SK-N-SH treated with all-trans-retinoic acid at 6 μM for 48 hours (cell line): ENCODE results near the gene CEACAM16.

ENCODE experiments used
- ARNTL ChIP-seq: fragments of 450-650 bp; formaldehyde crosslinking; IDR thresholded peaks from 2 replicates; pipeline ENCODE4 v1.5.0; 2020; ENCODE audit warnings: low read depth, mild to moderate bottlenecking, moderate library complexity, borderline replicate concordance
- ESRRG ChIP-seq: fragments of 250-450 bp; sonication (Bioruptor Pico); IDR thresholded peaks from 2 replicates; pipeline ENCODE4 v1.6.1; 2021; ENCODE audit warnings: mild to moderate bottlenecking
- ISL1 ChIP-seq: fragments of 250-450 bp; sonication (Bioruptor Pico); IDR thresholded peaks from 2 replicates; pipeline ENCODE4 v2.1.2; 2022; ENCODE audit warnings: mild to moderate bottlenecking, moderate library complexity
- OSR1 ChIP-seq: fragments of 250-450 bp; sonication (Bioruptor Pico); IDR thresholded peaks from 2 replicates; pipeline ENCODE4 v1.8.0; 2022; ENCODE audit warnings: moderate library complexity, mild to moderate bottlenecking, inconsistent platforms
- PATZ1 ChIP-seq: fragments of 250-450 bp; sonication (Bioruptor Pico); IDR thresholded peaks from 2 replicates; pipeline ENCODE4 v1.8.0; 2020; ENCODE audit warnings: mild to moderate bottlenecking, moderate library complexity, borderline replicate concordance
- PPARA ChIP-seq: fragments of 250-450 bp; sonication (Bioruptor Pico); IDR thresholded peaks from 2 replicates; pipeline ENCODE4 v1.5.0; 2020; ENCODE audit warnings: mild to moderate bottlenecking, borderline replicate concordance
- RARB ChIP-seq: fragments of 250-450 bp; sonication (Bioruptor Pico); IDR thresholded peaks from 2 replicates; pipeline ENCODE4 v1.8.0; 2021; ENCODE audit warnings: mild to moderate bottlenecking, moderate library complexity
- SNAI2 ChIP-seq: fragments of 250-450 bp; sonication (Bioruptor Pico); IDR thresholded peaks from 2 replicates; pipeline ENCODE4 v1.5.0; 2020; ENCODE audit warnings: mild to moderate bottlenecking, moderate library complexity
- TCF4 ChIP-seq: fragments of 250-450 bp; sonication (Bioruptor Pico); IDR thresholded peaks from 2 replicates; pipeline ENCODE4 v1.8.0; 2021; ENCODE audit warnings: mild to moderate bottlenecking, moderate library complexity, borderline replicate concordance
- ZC3H10 ChIP-seq: fragments of 250-450 bp; sonication (Bioruptor Pico); IDR thresholded peaks from 2 replicates; pipeline ENCODE4 v1.5.1; 2021; ENCODE audit warnings: mild to moderate bottlenecking, moderate library complexity
- ZFP3 ChIP-seq: fragments of 250-450 bp; sonication (Bioruptor Pico); IDR thresholded peaks from 2 replicates; pipeline ENCODE4 v1.5.0; 2020; ENCODE audit warnings: mild to moderate bottlenecking, moderate library complexity
- ZFP30 ChIP-seq: fragments of 450-650 bp; formaldehyde crosslinking; IDR thresholded peaks from 2 replicates; pipeline ENCODE4 v1.5.0; 2022; ENCODE audit warnings: mild to moderate bottlenecking, moderate library complexity
- ZNF565 ChIP-seq: fragments of 450-650 bp; formaldehyde crosslinking; conservative IDR thresholded peaks from 2 replicates; pipeline ENCODE4 v1.5.0; 2020; ENCODE audit warnings: low read depth, mild to moderate bottlenecking, moderate library complexity
- ZNF70 ChIP-seq: fragments of 450-650 bp; formaldehyde crosslinking; IDR thresholded peaks from 2 replicates; pipeline ENCODE4 v1.5.0; 2020; ENCODE audit warnings: mild to moderate bottlenecking, moderate library complexity

GRCh38 chr19:44696939-44697669, 1.8 kb upstream of the CEACAM16 start:
- TF ChIP-seq PATZ1 = no peak
- no peak for TF ChIP-seq ZFP30 (CRISPR knock-in tag)
- no peak for TF ChIP-seq ZNF565 (CRISPR knock-in tag)
- no peak for TF ChIP-seq OSR1 (CRISPR knock-in tag)
- no peak for TF ChIP-seq ZFP3
- no peak for TF ChIP-seq PPARA (CRISPR knock-in tag)
- no peak for TF ChIP-seq ARNTL
- TF ChIP-seq ZC3H10 (CRISPR knock-in tag) = no peak
- TF ChIP-seq ESRRG (CRISPR knock-in tag) = no peak
- no peak for TF ChIP-seq TCF4 (CRISPR knock-in tag)
- no peak for TF ChIP-seq ZNF70
- TF ChIP-seq ISL1 (CRISPR knock-in tag) = no peak
- no peak for TF ChIP-seq RARB (CRISPR knock-in tag)
- no peak for TF ChIP-seq SNAI2 (CRISPR knock-in tag)
